HL-60 (cell line): Measurements from ENCODE around the gene GAP43.

Source experiments
- CTCF ChIP-seq: IDR thresholded peaks from one replicate; pipeline ENCODE4 v1.5.1; 2011; ENCODE audit warnings: low read length, control low read depth, inconsistent platforms; ENCODE audit not compliant: insufficient read depth
- GABPA ChIP-seq: IDR thresholded peaks from 2 replicates; pipeline ENCODE4 v1.6.1; 2012; ENCODE audit warnings: low read depth
- REST ChIP-seq: IDR thresholded peaks from 2 replicates; pipeline ENCODE4 v1.6.1; 2012; ENCODE audit warnings: low read depth; ENCODE audit not compliant: insufficient replicate concordance

DNA sequence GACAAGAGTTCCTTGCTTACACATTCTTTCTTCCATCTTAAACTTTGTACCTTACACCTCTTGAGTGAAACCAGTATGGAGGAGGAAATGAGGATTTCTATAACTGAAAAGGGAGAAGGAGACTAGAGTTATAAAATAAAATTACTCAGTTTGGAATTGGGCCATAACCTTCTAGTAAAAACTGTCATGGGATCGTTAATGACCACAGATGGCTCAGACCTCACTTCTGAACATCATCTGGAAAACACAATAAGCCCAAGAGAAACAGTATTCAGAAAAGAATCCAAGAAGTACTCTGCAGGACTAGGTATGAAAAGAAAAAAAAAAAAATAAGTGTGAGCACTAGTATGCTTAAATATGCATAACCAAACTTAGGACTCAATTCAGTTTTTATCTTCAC is 12.1 kb downstream of the GAP43 start:
- no peak for TF ChIP-seq CTCF
- no peak for TF ChIP-seq REST
- no peak for TF ChIP-seq GABPA
